ENCODE measurements around the gene EFCAB11. TPM values are rescaled to one million over a fixed set of nuclear protein-coding genes. Genes with fewer than 3 reads are reported as not detected.

Gene EFCAB11
- total and polyA plus RNA-seq, 7 donors, result 7.2 to 9.0 (median 8.7) TPM

DNA sequence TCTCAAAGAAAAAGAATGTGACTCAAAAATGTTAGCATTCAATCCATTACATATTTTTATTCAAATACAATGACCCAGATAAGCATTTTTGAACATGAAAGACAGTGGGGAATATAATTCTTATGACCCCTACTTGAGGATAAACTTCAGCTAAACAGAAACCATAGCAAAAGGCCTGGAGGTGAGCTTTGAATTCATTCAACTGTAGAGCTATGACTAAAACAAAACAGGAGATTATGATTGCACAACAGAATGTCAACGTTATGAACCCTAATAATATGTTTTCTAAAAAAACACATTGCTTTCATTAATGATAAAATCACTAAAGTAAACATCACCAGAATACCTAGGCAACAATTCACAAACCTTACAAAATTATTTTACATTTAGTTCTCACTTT lies 27.8 kb downstream of the EFCAB11 start:
- no peaks in the 10 kb centered on the region for H3K9me3 ChIP-seq
- intact Hi-C loops (cut with DNase I), result no loop called here
- H3K4me3 ChIP-seq, result no peak overlapping the region
- TF ChIP-seq POLR2A (IDR thresholded peaks at IDR 0.05) (no peak), EP300 (IDR thresholded peaks at IDR 0.05) (no peak), POLR2AphosphoS5 (IDR thresholded peaks at IDR 0.05) (no peak)
- TF ChIP-seq, protein P1, sequence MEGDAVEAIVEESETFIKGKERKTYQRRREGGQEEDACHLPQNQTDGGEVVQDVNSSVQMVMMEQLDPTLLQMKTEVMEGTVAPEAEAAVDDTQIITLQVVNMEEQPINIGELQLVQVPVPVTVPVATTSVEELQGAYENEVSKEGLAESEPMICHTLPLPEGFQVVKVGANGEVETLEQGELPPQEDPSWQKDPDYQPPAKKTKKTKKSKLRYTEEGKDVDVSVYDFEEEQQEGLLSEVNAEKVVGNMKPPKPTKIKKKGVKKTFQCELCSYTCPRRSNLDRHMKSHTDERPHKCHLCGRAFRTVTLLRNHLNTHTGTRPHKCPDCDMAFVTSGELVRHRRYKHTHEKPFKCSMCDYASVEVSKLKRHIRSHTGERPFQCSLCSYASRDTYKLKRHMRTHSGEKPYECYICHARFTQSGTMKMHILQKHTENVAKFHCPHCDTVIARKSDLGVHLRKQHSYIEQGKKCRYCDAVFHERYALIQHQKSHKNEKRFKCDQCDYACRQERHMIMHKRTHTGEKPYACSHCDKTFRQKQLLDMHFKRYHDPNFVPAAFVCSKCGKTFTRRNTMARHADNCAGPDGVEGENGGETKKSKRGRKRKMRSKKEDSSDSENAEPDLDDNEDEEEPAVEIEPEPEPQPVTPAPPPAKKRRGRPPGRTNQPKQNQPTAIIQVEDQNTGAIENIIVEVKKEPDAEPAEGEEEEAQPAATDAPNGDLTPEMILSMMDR (IDR thresholded peaks at IDR 0.05), result no peak
- no peak overlapping the region for H3K27ac ChIP-seq
- no peaks in the 10 kb centered on the region for H3K36me3 ChIP-seq
- H3K27me3 ChIP-seq, result no peaks in the 10 kb centered on the region
- peaks cover 0 to 4% (median 0%) of the 10 kb centered on the region in 4 donors for H3K4me1 ChIP-seq
- DNase-seq, result no peak
- 31 to 61% methylated on average over 1 of the region's 1 CpG for WGBS, 2 donors

DNA sequence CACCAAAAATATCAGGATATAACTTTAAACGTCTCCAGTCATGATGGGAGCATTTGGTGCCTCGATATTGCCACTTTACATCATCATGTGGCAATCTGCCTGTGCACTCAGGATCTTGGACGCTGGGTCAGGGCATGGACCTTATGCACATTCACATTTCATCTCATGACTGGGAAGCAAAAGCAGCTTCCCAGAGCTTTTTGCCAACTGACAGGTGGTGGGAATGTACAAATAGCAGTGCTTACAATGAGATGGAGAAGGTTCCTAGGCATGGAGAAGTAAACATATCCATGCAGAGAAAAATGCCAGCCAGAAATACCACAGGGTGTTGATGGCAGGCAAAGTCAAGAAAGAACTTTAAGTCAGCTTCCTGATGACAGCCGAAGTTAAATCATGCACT lies 30.3 kb downstream of the EFCAB11 start:
- intact Hi-C loops (cut with DNase I), result no loop called here
- 80 to 83% methylated on average over 4 of the region's 4 CpGs for WGBS, 2 donors

DNA sequence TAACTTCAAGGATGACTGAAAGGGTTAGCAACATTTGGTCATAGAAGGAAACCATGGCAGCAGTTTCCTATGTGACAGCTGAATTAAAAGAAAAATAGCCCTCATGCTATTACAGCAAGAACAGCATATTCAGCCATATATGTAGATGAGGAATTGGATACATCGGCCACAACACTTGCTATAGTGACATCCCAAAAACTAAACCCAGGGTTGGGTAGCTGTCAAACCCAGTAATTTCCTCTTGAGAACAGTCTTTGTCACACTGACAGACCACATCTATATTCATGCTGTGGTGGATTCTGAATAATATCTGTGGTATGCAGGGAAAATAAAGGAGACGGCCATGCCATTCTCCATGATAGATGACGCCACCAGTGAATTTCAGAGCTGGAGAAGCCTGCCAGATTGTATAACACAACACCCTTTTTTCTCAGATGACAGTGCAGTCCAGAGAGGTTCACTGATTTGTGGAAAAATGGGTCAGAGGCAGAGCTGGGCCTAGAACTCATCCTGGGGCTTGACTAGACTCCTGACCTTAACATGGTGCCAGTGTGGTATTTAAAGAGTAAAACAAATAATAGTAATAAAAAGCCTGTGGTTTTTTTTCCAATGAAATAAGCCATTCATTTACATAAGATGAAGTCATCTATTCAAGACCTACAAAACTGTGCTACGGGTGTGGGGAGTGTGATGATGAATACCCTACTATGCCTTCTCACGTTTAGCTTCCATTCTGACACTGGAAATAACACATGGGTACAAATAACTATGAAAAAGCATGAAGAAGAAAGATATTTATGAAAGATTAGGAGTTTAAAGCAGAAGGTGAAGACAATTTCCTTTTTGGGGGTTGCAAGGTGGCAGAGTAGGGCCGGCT lies 32.3 kb downstream of the EFCAB11 start:
- no peak for DNase-seq
- 93 to 95% methylated on average over 6 of the region's 6 CpGs for WGBS, 2 donors
- intact Hi-C loops (cut with DNase I), result no loop called here
- Histone ChIP-seq H3K4me3 (no peak overlapping the region), H3K4me1 (peaks cover 0 to 4% (median 0%) of the 10 kb centered on the region in 4 donors), H3K9me3 (no peaks in the 10 kb centered on the region), H3K27ac (peak overlapping the region in 1 of 4 donors; percentile 11), H3K36me3 (no peaks in the 10 kb centered on the region), H3K27me3 (no peaks in the 10 kb centered on the region)
- no peak for TF ChIP-seq POLR2AphosphoS5 (IDR thresholded peaks at IDR 0.05)
- TF ChIP-seq EP300 (IDR thresholded peaks at IDR 0.05), result no peak
- no peak for TF ChIP-seq POLR2A (IDR thresholded peaks at IDR 0.05)
- TF ChIP-seq, protein P1 (IDR thresholded peaks at IDR 0.05), result no peak

More for the DNA sequence above, 30.3 kb downstream of the EFCAB11 start:
- no peak overlapping the region for H3K27ac ChIP-seq
- DNase-seq, result no peak
- H3K36me3 ChIP-seq, result no peaks in the 10 kb centered on the region
- H3K27me3 ChIP-seq, result no peaks in the 10 kb centered on the region
- no peak overlapping the region for H3K4me3 ChIP-seq
- no peak for TF ChIP-seq POLR2A (IDR thresholded peaks at IDR 0.05)
- H3K9me3 ChIP-seq, result no peaks in the 10 kb centered on the region
- peaks cover 0 to 4% (median 0%) of the 10 kb centered on the region in 4 donors for H3K4me1 ChIP-seq

DNA sequence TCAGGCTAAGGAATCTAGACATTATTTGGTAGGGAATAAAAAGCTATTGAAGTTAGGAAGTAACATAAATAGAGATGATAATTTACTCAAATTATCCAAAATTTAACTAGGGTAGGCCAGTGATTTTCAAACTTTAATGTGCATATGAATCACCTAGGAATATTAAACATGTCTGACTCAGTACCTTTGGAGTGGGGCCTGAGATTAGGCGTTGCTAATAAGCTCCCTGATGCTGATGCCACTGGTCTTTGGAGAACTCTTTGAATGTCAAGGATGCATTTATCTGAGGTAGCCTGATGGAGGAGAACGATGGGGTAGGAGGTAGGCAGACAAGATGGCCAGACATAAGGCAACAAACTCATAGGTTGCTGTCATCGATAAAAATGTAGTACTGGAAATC lies 33.2 kb downstream of the EFCAB11 start:
- no peak overlapping the region for H3K4me3 ChIP-seq
- intact Hi-C loops (cut with DNase I), result no loop called here
- H3K36me3 ChIP-seq, result no peaks in the 10 kb centered on the region
- H3K9me3 ChIP-seq, result no peaks in the 10 kb centered on the region
- TF ChIP-seq, protein P1 (IDR thresholded peaks at IDR 0.05), result no peak
- no peak for TF ChIP-seq POLR2A (IDR thresholded peaks at IDR 0.05)
- TF ChIP-seq POLR2AphosphoS5 (IDR thresholded peaks at IDR 0.05), result no peak
- TF ChIP-seq EP300 (IDR thresholded peaks at IDR 0.05), result no peak
- DNase-seq, result no peak
- H3K27me3 ChIP-seq, result no peaks in the 10 kb centered on the region
- peaks cover 0 to 4% (median 0%) of the 10 kb centered on the region in 4 donors for H3K4me1 ChIP-seq
- WGBS, 2 donors, result 95 to 97% methylated on average over 3 of the region's 3 CpGs
- H3K27ac ChIP-seq, result no peak overlapping the region

DNA sequence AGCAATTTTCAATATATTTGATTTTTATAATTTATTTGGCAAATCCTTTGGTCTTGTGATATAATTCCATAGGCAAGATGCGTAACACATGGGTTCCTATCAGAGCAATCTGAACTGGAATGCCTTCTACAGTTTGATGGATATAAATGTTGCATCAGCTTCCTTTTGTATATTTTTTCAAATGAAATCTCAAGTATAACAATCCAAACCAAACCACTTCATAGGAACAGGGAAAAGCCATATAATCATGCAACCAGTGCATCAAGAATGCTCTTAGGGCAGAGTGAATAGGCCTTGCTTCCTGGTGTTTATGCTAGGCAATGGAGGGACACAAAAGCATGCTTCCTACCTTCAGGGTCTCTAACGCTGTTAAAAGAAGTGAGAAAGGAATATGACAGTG lies 34.5 kb downstream of the EFCAB11 start:
- intact Hi-C loops (cut with DNase I), result no loop called here
- Histone ChIP-seq H3K36me3 (no peaks in the 10 kb centered on the region), H3K4me3 (no peak overlapping the region), H3K4me1 (peaks cover 0 to 4% (median 3%) of the 10 kb centered on the region in 4 donors), H3K9me3 (no peaks in the 10 kb centered on the region), H3K27me3 (no peaks in the 10 kb centered on the region), H3K27ac (no peak overlapping the region)
- WGBS, 2 donors, result 95 to 96% methylated on average over 2 of the region's 2 CpGs
- TF ChIP-seq POLR2A (IDR thresholded peaks at IDR 0.05), result no peak
- TF ChIP-seq EP300 (IDR thresholded peaks at IDR 0.05), result no peak
- no peak for TF ChIP-seq POLR2AphosphoS5 (IDR thresholded peaks at IDR 0.05)
- TF ChIP-seq, protein P1 (IDR thresholded peaks at IDR 0.05), result no peak
- DNase-seq, result no peak
